ENCODE measurements around the gene PDRG1.

- TF ChIP-seq POLR2AphosphoS5 (IDR thresholded peaks at IDR 0.05; ENCODE audit: low read depth, low read length): no peak
- no peak for TF ChIP-seq CTCF (IDR thresholded peaks at IDR 0.05)
These were observed 42.4 kb downstream of the PDRG1 start for GRCh38 chr20:31909253-31910070.
